Keratinocyte (primary cell): ENCODE results near the gene NEDD1. TPM values are rescaled to one million over a fixed set of nuclear protein-coding genes. Genes with fewer than 3 reads are reported as not detected.

Source experiments
- DNase-seq: peaks from one replicate; pipeline ENCODE4 v3.0.0-alpha.2; 2011; ENCODE audit warnings: low read depth, missing footprints, low spot score
- FAIRE-seq: peaks from 2 replicates; lab custom pipeline; 2011; peaks lifted over from hg19 to GRCh38; lab: Jason Lieb, UNC
- H2AFZ ChIP-seq: 2 replicates; pipeline ENCODE4 v1.6.0; 2012; ENCODE audit warnings: low read length, control low read depth, inconsistent platforms; ENCODE audit not compliant: control insufficient read depth
- H3K27ac ChIP-seq: 2 replicates; pipeline ENCODE4 v1.5.1; 2011; ENCODE audit warnings: low read length; ENCODE audit not compliant: control insufficient read depth, insufficient read depth
- H3K27me3 ChIP-seq: 3 replicates; pipeline ENCODE4 v1.6.0; 2011; ENCODE audit warnings: low read length; ENCODE audit not compliant: control insufficient read depth, insufficient read depth; ENCODE audit errors: extremely low read depth
- H3K36me3 ChIP-seq, 2 experiments: 2 replicates in 1 of 2; 3 replicates in 1 of 2; pipeline ENCODE4 v1.5.1; 2011; ENCODE audit warnings: low read length in 2 of 2, mild to moderate bottlenecking in 1 of 2; ENCODE audit not compliant: control insufficient read depth in 2 of 2, insufficient read depth in 2 of 2; ENCODE audit errors: extremely low read depth in 1 of 2
- H3K4me1 ChIP-seq: 3 replicates; pipeline ENCODE4 v1.5.1; 2011; ENCODE audit warnings: low read length; ENCODE audit not compliant: control insufficient read depth, insufficient read depth; ENCODE audit errors: extremely low read depth
- H3K4me2 ChIP-seq: 3 replicates; pipeline ENCODE4 v1.6.0; 2011; ENCODE audit warnings: low read depth, low read length; ENCODE audit not compliant: control insufficient read depth, insufficient read depth; ENCODE audit errors: extremely low read depth
- H3K4me3 ChIP-seq, 3 experiments: fragments of 200-600 bp in 1 of 3; sonication (generic) in 1 of 3; 2 replicates in 2 of 3; 3 replicates in 1 of 3; pipeline ENCODE4 v1.5.1; 2011 to 2016; ENCODE audit warnings: low read length in 3 of 3, mild to moderate bottlenecking in 3 of 3, control low read depth in 2 of 3, inconsistent platforms in 1 of 3, low read depth in 1 of 3, mixed read lengths in 1 of 3, mixed run types in 1 of 3, moderate library complexity in 1 of 3; ENCODE audit not compliant: control insufficient read depth in 2 of 3, insufficient read depth in 2 of 3; ENCODE audit errors: extremely low read depth in 1 of 3
- H3K79me2 ChIP-seq: 2 replicates; pipeline ENCODE4 v1.6.0; 2012; ENCODE audit warnings: low read length; ENCODE audit not compliant: control insufficient read depth, insufficient read depth
- H3K9ac ChIP-seq: 3 replicates; pipeline ENCODE4 v1.6.0; 2011; ENCODE audit warnings: low read length; ENCODE audit not compliant: control insufficient read depth, insufficient read depth; ENCODE audit errors: extremely low read depth
- H3K9me1 ChIP-seq: 3 replicates; pipeline ENCODE4 v1.6.0; 2011; ENCODE audit warnings: low read length; ENCODE audit not compliant: control insufficient read depth, insufficient read depth; ENCODE audit errors: extremely low read depth
- H3K9me3 ChIP-seq: 2 replicates; pipeline ENCODE4 v1.5.1; 2012; ENCODE audit warnings: low read depth, low read length; ENCODE audit not compliant: control insufficient read depth
- H4K20me1 ChIP-seq: 3 replicates; pipeline ENCODE4 v1.6.0; 2011; ENCODE audit warnings: low read length; ENCODE audit not compliant: control insufficient read depth, insufficient read depth; ENCODE audit errors: extremely low read depth
- CTCF ChIP-seq, 3 experiments: IDR thresholded peaks in 1 of 3; conservative IDR thresholded peaks in 1 of 3; optimal IDR thresholded peaks in 1 of 3; 2 replicates in 2 of 3; 3 replicates in 1 of 3; pipeline versions ENCODE3 to v1.5.1; 2011; ENCODE audit warnings: low read length in 3 of 3, mild to moderate bottlenecking in 3 of 3, moderate library complexity in 2 of 3, control low read depth in 1 of 3, inconsistent platforms in 1 of 3; ENCODE audit not compliant: insufficient read depth in 2 of 3; ENCODE audit errors: extremely low read depth in 1 of 3
- EZH2 ChIP-seq: IDR thresholded peaks from one replicate; pipeline ENCODE4 v1.6.1; 2012; ENCODE audit warnings: inconsistent platforms, mild to moderate bottlenecking, low read length, moderate library complexity
- dilution Hi-C: fragments of 300-500 bp; cut with MboI; formaldehyde crosslinking; loops from one replicate; pipeline ENCODE4 v1.7.0; 2020; ENCODE audit warnings: low sequenced_read_pairs; ENCODE audit not compliant: extremely low pct_ligation_motif_present
- polyA plus RNA-seq, 5 experiments: library from polyadenylated mRNA; depleted of rRNA in 3 of 5; stranded (reverse) in 3 of 5; stranded (forward) in 1 of 5; unstranded in 1 of 5; fragments of >200 nt; gene quantifications; 1 replicate in 1 of 5; 2 replicates in 3 of 5; 3 replicates in 1 of 5; pipeline versions ENCODE4 v1.2.1 to v1.2.3, GENCODE V29; 2011 to 2012; ENCODE audit warnings: missing spikeins in 2 of 5, low read depth in 1 of 5, low replicate concordance in 1 of 5

Gene NEDD1
- polyA plus RNA-seq, 1 donor (not counting 4 experiments of a cell fraction or from before 2014, with no cell fraction given) = 44.4 TPM

GRCh38 chr12:96919510-96920210, 12.6 kb downstream of the NEDD1 start:
- Histone ChIP-seq H2AFZ (no peak overlapping the region), H3K4me3 (no peak overlapping the region), H3K9me1 (no peaks in the 10 kb centered on the region), H3K9ac (no peak overlapping the region), H3K4me2 (no peak overlapping the region), H3K27me3 (no peaks in the 10 kb centered on the region), H3K36me3 (no peaks in the 10 kb centered on the region), H3K9me3 (no peaks in the 10 kb centered on the region), H3K27ac (no peak overlapping the region), H3K79me2 (peaks cover 9% of the 10 kb centered on the region), H3K4me1 (no peaks in the 10 kb centered on the region), H4K20me1 (no peaks in the 10 kb centered on the region)
- dilution Hi-C loops = no loop called here
- no peak for FAIRE-seq
- no peak for DNase-seq
- TF ChIP-seq EZH2 (no peak), CTCF (optimal IDR thresholded peaks at IDR 0.05 in 1 of 3, IDR thresholded peaks at IDR 0.05 in 1 of 3, conservative IDR thresholded peaks at IDR 0.05 in 1 of 3; ENCODE audit: extremely low read depth in 1 of 3, insufficient read depth in 2 of 3, low read length in 3 of 3) (no peak)

- dilution Hi-C loops = no loop called here
- Histone ChIP-seq H2AFZ (no peak overlapping the region), H3K9me3 (no peaks in the 10 kb centered on the region), H3K27me3 (no peaks in the 10 kb centered on the region), H3K4me1 (no peaks in the 10 kb centered on the region), H3K9ac (no peak overlapping the region), H3K9me1 (no peaks in the 10 kb centered on the region), H3K36me3 (peaks cover 4 to 5% of the 10 kb centered on the region in 2 experiments), H4K20me1 (no peaks in the 10 kb centered on the region), H3K4me2 (no peak overlapping the region), H3K79me2 (no peaks in the 10 kb centered on the region), H3K27ac (no peak overlapping the region), H3K4me3 (no peak overlapping the region)
- no peak for TF ChIP-seq EZH2
- TF ChIP-seq CTCF (optimal IDR thresholded peaks at IDR 0.05 in 1 of 3, IDR thresholded peaks at IDR 0.05 in 1 of 3, conservative IDR thresholded peaks at IDR 0.05 in 1 of 3; ENCODE audit: extremely low read depth in 1 of 3, insufficient read depth in 2 of 3, low read length in 3 of 3) = no peak
- no peak for FAIRE-seq
- DNase-seq = no peak
Measured at GRCh38 chr12:96948782-96949181, 41.7 kb downstream of the NEDD1 start.
